B cell (primary cell): Measurements from ENCODE around the gene POM121L2.

Experiments
- EZH2 ChIP-seq: IDR thresholded peaks from 2 replicates; pipeline ENCODE4 v1.6.1; 2012; ENCODE audit warnings: borderline replicate concordance, low read depth, mild to moderate bottlenecking, moderate library complexity, low read length; ENCODE audit not compliant: insufficient read depth, poor library complexity, severe bottlenecking
- TF ChIP-seq, protein P1 (sequence below): fragments of 200-600 bp; IDR thresholded peaks from one replicate; pipeline ENCODE4 v1.8.0; 2022; ENCODE audit warnings: antibody characterized with exemption, mild to moderate bottlenecking

DNA sequence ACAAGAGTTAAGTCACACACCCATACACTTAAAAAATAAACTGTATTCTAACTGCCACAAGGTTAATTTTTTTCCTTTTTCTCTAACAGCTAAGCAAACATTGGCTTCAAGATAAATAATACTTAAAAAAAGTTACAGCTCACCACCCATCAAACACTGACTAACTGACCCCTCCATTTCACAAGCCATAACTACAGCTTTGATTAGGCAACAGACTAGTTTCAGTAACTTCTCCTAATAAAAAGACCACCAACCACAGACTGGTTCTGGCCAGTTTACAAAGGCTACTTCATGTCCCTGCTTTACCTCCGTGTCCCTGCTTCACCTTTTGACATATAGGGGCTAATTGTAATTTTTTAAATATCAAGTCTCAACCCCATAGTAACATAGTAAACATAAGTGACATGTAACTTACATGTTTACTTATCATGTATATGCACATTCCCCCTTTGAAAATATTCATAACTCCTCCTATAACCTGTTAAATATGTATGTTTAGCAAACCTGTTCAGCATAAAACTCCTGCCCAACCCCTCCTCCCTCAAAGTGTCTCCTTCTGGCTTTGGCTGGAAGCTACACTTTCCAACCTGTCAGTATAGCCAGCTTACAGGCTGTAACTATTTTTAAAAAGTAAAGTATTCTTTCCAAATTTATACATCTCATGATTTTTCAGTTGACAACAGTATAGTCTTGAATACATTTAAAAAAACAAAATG, 15.1 kb upstream of the POM121L2 start:
- TF ChIP-seq, protein P1, sequence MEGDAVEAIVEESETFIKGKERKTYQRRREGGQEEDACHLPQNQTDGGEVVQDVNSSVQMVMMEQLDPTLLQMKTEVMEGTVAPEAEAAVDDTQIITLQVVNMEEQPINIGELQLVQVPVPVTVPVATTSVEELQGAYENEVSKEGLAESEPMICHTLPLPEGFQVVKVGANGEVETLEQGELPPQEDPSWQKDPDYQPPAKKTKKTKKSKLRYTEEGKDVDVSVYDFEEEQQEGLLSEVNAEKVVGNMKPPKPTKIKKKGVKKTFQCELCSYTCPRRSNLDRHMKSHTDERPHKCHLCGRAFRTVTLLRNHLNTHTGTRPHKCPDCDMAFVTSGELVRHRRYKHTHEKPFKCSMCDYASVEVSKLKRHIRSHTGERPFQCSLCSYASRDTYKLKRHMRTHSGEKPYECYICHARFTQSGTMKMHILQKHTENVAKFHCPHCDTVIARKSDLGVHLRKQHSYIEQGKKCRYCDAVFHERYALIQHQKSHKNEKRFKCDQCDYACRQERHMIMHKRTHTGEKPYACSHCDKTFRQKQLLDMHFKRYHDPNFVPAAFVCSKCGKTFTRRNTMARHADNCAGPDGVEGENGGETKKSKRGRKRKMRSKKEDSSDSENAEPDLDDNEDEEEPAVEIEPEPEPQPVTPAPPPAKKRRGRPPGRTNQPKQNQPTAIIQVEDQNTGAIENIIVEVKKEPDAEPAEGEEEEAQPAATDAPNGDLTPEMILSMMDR = no peak
- TF ChIP-seq EZH2 = no peak
